LNCaP clone FGC (cell line): ENCODE measurements around the gene ROR1.

ENCODE experiments used
- DNase-seq: peaks from one replicate; pipeline ENCODE4 v3.0.0-alpha.2; 2011; ENCODE audit warnings: low read depth
- H3K4me3 ChIP-seq: 2 replicates; pipeline ENCODE4 v1.5.1; 2011; ENCODE audit warnings: mild to moderate bottlenecking, low read depth, low read length, control low read depth
- CTCF ChIP-seq: IDR thresholded peaks from 2 replicates; pipeline ENCODE4 v1.5.1; 2012; ENCODE audit warnings: mild to moderate bottlenecking; ENCODE audit not compliant: control insufficient read depth, insufficient read depth; ENCODE audit errors: extremely low read depth

ROR1 gene

GRCh38 chr1:63747445-63747844 is 26.4 kb upstream of the ROR1 start:
- no peak overlapping the region for H3K4me3 ChIP-seq
- no peak for DNase-seq
- TF ChIP-seq CTCF = no peak

- TF ChIP-seq CTCF = no peak
- DNase-seq = no peak
- H3K4me3 ChIP-seq = no peak overlapping the region
These were observed 25.7 kb upstream of the ROR1 start for GRCh38 chr1:63748046-63748580.

GRCh38 chr1:63748641-63749040 is 25.2 kb upstream of the ROR1 start:
- H3K4me3 ChIP-seq = no peak overlapping the region
- no peak for TF ChIP-seq CTCF
- no peak for DNase-seq

- no peak for DNase-seq
- H3K4me3 ChIP-seq = no peak overlapping the region
- TF ChIP-seq CTCF = no peak
These were observed 23.1 kb upstream of the ROR1 start for GRCh38 chr1:63750721-63751120.

GRCh38 chr1:63752176-63752575 is 21.6 kb upstream of the ROR1 start:
- H3K4me3 ChIP-seq = no peak overlapping the region
- TF ChIP-seq CTCF = no peak
- no peak for DNase-seq

- no peak for TF ChIP-seq CTCF
- no peak for DNase-seq
- no peak overlapping the region for H3K4me3 ChIP-seq
These were observed 20.2 kb upstream of the ROR1 start for GRCh38 chr1:63753591-63753990.

GRCh38 chr1:63756839-63757238 is 17.0 kb upstream of the ROR1 start:
- TF ChIP-seq CTCF = no peak
- H3K4me3 ChIP-seq = no peak overlapping the region
- DNase-seq = no peak
